Measurements from ENCODE around the gene BET1L.
"Not testable (repeated sequence)": the region's sequence is repeated elsewhere in the genome, so short reads cannot be mapped to it uniquely, and the experiment has no call there.

Gene BET1L

GRCh38 chr11:207208-207862 is at the start of gene BET1L, which contains the start of gene RIC8A:
Gene BET1L (minus strand): TSS chr11:207399. CDS start chr11:207321, 78 bp downstream.
Gene RIC8A (plus strand): TSS chr11:207708. CDS start chr11:208855, 1,147 bp downstream.
- DNase-seq (ENCODE audit: low read depth) = peak; percentile 96

GRCh38 chr11:255816-256215 is 48.6 kb upstream of the BET1L start:
- DNase-seq (ENCODE audit: low read depth) = no peak

- DNase-seq (ENCODE audit: low read depth) = no peak
Measured at GRCh38 chr11:255176-255575, 48.0 kb upstream of the BET1L start.

GRCh38 chr11:253886-254270 is 46.7 kb upstream of the BET1L start:
- DNase-seq (ENCODE audit: low read depth) = no peak

GRCh38 chr11:253160-253885 is 46.1 kb upstream of the BET1L start:
- no peak for DNase-seq (ENCODE audit: low read depth)

- DNase-seq (ENCODE audit: low read depth) = no peak
Measured at GRCh38 chr11:252666-253065, 45.5 kb upstream of the BET1L start.

- DNase-seq (ENCODE audit: low read depth) = no peak
Measured at GRCh38 chr11:251550-251949, 44.4 kb upstream of the BET1L start.

GRCh38 chr11:250740-251299 is 43.6 kb upstream of the BET1L start:
- no peak for DNase-seq (ENCODE audit: low read depth)

GRCh38 chr11:250274-250673 is 43.1 kb upstream of the BET1L start:
- no peak for DNase-seq (ENCODE audit: low read depth)

- DNase-seq (ENCODE audit: low read depth) = no peak
Measured at GRCh38 chr11:249062-249461, 41.9 kb upstream of the BET1L start.

- no peak for DNase-seq (ENCODE audit: low read depth)
Measured at GRCh38 chr11:244376-244775, 37.2 kb upstream of the BET1L start.

- DNase-seq (ENCODE audit: low read depth) = no peak
Measured at GRCh38 chr11:241634-242033, 34.4 kb upstream of the BET1L start.

GRCh38 chr11:240315-240714 is 33.1 kb upstream of the BET1L start:
- no peak for DNase-seq (ENCODE audit: low read depth)

GRCh38 chr11:238346-238745 is 31.1 kb upstream of the BET1L start:
- not testable (repeated sequence) for DNase-seq (ENCODE audit: low read depth)

GRCh38 chr11:236774-237767 is 29.9 kb upstream of the BET1L start, which contains the start of gene PSMD13:
Gene PSMD13 (plus strand): TSS chr11:236976. CDS start chr11:237050, 74 bp downstream.
- DNase-seq (ENCODE audit: low read depth) = peak; percentile 53

- peak; percentile 61 for DNase-seq (ENCODE audit: low read depth)
Measured at GRCh38 chr11:235997-236773, 29.0 kb upstream of the BET1L start, which contains the start of gene SIRT3. Gene SIRT3 (minus strand): TSS chr11:236342. CDS start chr11:236328, 14 bp downstream.

GRCh38 chr11:235609-235996 is 28.4 kb upstream of the BET1L start:
- no peak for DNase-seq (ENCODE audit: low read depth)

GRCh38 chr11:235180-235579 is 28.0 kb upstream of the BET1L start:
- no peak for DNase-seq (ENCODE audit: low read depth)

- no peak for DNase-seq (ENCODE audit: low read depth)
Measured at GRCh38 chr11:232783-233565, 25.8 kb upstream of the BET1L start.

GRCh38 chr11:230431-230830 is 23.2 kb upstream of the BET1L start:
- no peak for DNase-seq (ENCODE audit: low read depth)

Measured in GM04504 (cell line).